HG03025 (cell line): ENCODE results near the gene LRP11.
A peak's percentile ranks its signal among the peaks of the same experiment; 100 is the strongest.
"Not testable (repeated sequence)": the region's sequence is repeated elsewhere in the genome, so short reads cannot be mapped to it uniquely, and the experiment has no call there.

ENCODE experiments used
- ATAC-seq: cut with Tn5 transposase; IDR thresholded peaks from one replicate; pipeline ENCODE4 v1.9.1; 2021; ENCODE audit warnings: mild to moderate bottlenecking, moderate library complexity; ENCODE audit not compliant: unreplicated experiment, low FRiP score

LRP11 gene, protein sequence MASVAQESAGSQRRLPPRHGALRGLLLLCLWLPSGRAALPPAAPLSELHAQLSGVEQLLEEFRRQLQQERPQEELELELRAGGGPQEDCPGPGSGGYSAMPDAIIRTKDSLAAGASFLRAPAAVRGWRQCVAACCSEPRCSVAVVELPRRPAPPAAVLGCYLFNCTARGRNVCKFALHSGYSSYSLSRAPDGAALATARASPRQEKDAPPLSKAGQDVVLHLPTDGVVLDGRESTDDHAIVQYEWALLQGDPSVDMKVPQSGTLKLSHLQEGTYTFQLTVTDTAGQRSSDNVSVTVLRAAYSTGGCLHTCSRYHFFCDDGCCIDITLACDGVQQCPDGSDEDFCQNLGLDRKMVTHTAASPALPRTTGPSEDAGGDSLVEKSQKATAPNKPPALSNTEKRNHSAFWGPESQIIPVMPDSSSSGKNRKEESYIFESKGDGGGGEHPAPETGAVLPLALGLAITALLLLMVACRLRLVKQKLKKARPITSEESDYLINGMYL

GRCh38 chr6:149863698-149864577, at the start of gene LRP11:
Gene LRP11 (minus strand): TSS chr6:149864359. CDS start chr6:149864020, 339 bp downstream.
- peak; percentile 70 for ATAC-seq

DNA sequence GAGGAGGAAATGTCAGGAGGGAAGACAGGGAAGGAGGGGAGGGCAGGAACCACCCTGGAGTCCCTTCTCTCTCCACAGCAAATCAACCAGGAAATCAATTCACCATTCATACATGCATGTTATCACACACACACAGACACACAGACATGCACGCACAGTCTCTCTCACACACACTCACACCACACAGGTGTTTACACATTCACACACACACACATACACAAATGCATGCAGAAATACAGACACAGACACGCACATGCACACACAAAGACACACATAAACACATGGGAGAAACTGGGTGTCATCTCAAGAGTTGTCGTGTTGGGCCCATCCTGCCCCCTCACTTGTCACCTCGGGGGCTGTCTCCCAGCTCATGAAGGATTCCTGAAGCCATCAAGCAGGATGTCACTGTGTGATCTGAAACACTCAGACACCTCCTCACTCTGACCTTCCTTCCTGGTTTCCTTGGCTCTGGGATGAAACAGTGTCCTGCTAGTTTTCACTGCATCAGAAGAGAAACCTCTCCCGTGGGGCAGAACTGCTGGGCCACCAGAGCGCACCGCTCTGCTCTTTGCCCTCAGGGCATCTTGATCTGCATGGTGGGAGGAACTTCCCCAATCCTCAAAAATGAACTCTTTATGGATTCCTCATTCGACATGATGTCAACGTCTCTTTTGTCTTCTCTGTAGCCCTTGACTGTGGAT, 49.5 kb upstream of the LRP11 start:
- no peak for ATAC-seq

DNA sequence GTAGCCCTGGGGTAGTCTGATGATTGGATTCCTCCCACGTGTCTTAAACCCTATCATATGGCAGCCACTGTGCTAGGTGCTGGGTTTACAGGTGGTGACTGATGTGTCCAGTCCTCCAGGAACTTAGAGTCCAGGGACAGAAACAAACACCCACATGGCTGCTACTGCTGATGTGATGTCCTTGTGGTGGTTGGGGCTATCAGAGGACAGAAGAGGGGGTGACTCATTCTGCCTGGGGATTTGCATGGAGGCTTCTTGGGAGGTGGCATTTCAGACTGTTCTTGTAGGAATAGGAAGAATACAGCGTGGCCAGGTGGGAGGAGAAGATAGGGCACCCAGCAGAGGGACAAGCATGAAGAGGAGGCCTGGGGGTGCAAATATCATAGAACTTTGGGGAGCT, 48.9 kb upstream of the LRP11 start:
- no peak for ATAC-seq

GRCh38 chr6:149912680-149913079, 48.5 kb upstream of the LRP11 start:
- not testable (repeated sequence) for ATAC-seq

DNA sequence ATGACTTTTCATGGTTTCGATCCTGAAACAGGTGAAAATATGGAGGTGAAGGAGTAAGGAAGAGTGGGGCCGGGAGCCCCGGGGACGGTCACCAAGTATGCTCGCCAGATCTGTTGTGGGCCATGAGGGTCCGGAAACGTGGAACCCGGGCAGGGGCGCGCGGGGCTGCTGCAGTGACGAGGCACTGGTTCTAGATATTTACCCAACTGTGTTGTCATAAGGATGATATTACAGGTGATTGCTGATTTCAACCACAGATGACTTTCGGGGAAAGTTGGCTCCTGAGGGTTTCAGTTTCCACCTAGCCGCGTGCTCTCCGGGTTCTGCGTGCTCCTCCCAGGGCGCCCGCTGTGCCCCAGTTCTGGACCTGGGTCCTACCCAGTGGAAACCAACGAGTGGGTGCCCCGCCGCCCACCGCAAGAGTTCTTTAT, 46.6 kb upstream of the LRP11 start:
- ATAC-seq = no peak

GRCh38 chr6:149909701-149910470, 45.7 kb upstream of the LRP11 start:
- ATAC-seq = no peak

GRCh38 chr6:149908480-149908879, 44.3 kb upstream of the LRP11 start:
- not testable (repeated sequence) for ATAC-seq

DNA sequence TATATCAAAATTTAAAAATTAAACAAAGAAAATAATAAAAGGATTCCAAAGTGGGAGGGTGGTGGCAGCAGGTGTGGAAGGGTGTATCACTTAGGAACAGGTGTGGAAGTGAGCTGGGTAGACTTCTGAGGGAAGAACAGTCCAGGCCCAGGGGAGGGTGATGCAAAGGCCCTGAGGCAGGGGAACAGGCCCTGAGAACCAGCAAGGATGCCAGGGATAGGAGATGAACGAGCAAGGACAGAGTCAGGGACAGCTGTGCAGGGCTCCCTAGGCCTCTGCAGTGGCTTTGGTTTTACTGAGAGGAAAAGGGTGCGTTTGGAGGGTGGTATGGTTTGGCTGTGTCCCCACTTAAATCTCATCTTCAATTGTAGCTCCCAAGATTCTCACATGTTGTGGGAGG, 43.2 kb upstream of the LRP11 start:
- ATAC-seq = no peak

GRCh38 chr6:149906405-149906804, 42.2 kb upstream of the LRP11 start:
- ATAC-seq = no peak

DNA sequence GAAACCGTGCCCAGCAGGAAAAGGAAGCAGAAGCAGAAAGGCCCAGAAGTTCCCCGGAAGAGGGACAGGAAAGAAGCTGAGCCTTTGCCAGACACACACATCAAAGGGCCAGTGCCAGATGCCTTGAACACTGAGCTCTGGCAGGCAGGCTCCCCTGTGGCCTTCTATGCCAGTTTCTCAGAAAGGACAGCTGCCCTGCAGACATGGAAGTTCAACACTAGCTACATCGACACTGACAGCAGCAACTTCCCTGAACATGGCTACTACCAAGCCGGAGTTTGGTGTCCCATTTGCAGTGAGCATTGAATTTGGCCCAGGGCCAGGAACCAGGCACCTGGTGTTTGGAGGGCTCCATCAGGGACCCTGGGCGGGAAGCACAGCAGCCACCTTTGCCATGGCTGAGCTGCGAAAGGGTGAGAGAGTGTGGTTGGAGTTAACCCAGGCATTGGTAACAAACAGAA, 41.8 kb upstream of the LRP11 start:
- ATAC-seq = no peak

DNA sequence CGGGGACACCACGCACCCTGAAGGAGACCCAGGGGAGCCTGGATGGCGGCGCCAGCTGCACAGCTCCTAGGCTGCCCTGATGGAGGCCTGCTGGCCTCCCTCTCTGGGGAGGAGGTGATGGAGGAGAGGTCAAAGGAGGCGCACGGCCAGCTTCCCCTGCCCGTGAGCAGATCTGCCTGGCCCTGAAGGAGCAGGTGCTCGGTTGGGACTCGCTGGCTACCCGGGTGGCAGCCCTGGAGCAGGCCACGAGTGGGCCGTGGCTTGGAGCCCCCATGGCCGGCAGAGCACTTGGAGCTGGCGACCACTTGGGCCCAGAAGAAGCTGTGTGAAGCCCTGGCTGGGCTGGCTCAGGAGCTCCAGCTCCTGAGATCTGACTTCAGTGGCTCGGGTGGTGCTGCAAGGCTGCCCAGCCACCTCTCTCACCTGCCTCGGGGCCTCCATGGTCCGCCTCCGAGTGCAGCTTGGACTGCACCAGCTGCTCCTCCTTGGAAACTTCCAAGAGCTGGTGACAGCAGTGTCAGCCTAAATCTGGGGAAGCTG, 41.3 kb upstream of the LRP11 start:
- ATAC-seq = no peak

DNA sequence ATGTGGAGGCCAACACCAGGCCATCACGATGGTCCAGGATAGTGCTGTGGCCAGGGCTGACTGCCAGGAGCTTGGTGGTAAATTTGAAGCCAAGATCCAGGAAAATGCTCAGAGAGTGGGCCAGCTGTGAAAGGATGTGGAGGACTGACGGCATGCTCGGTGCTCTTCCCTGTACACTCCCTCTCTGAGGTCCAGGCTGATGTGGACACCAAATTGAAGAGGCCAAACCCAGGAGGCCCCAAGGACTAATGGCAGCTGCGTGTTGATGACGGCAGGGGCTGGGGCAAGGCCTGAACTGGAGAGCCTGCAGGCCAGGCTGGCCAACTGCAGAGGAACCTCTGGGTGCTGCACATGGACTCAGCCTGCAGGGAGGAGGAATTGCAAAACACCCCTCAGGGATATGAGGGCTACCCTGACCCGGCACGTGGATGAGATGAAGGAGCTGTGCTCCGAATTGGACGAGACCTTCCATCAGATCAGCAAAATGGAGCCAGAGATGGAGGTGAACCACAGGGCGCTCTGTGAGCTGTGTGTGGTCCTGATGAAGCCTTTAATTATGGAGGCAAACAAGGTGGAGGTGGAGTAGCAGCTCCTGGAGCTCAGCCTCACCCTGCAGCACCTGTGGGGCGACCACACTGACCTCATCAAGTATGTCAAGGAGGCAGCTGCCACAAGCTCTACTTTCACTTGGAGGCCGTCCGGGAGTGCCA, 40.7 kb upstream of the LRP11 start:
- ATAC-seq = no peak

DNA sequence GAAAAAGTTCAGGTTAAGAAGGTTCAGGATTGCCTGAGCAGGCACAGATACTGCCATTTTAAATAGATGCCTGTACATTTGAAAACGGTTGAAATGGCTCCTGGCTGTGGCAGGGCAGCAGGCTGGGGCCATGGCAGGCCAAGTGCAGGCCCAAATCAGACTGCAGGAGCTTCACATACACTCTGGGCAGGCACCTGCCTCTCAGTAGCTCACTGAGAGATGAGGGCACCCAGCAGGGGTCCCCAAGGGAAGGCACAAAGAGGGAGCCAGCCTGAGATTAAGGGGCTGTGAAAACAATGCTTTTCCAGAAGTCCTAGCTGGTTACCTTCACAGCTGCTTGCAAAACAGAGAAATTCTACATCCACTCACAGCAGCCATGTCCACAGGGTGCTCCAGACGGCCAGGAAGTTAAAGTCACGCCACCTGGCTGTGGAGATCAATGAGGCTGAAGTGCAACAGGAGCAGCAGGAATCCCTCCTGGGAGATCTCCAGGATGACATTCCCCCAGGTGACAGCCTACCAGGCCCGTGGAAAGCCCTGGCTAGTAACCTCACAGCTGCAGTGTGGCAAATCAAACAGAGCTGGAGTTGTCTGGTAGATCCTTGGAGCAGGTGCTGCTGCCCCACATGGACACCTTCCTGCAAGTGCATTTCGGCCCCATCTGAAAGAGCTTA, 39.9 kb upstream of the LRP11 start:
- ATAC-seq = no peak

DNA sequence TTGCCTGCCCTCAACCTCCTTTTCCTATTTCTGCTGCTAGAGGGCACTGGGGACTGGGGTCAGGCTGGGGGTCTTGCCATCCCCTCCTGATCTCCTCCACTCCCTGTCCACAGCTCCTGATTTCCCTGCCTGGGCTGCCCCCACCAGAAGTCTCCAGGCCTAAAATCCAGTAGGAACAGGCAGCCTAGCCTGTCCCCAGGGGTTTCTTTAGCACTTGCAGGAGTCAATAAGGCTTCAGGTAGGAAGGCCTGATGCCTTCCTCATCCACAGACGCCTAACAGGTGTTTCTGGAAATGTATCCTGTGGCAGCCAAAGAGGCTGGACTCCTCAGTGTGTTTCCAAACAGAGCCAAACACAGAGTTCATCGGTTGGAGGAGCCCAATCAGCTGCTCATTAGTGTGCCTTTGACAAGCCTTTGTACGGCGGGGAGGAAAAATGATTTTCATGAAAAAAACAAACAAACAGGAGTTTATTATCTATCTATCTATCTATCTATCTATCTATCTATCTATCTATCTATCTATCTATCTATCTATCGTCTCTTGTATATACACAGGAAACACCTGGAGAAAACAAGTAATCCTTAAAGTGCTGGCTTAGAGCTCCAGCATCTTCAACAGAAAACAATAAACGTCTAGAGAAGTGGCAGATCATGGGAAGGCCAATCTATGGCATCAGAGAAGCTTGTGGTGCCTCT, 37.4 kb upstream of the LRP11 start:
- ATAC-seq = no peak

GRCh38 chr6:149900620-149901443, 36.7 kb upstream of the LRP11 start:
- ATAC-seq = no peak

GRCh38 chr6:149899926-149900619, 35.9 kb upstream of the LRP11 start:
- ATAC-seq = no peak
